Endothelial cell (in vitro differentiated cells): Measurements from ENCODE around the gene PPP1R10. TPM values are rescaled to one million over a fixed set of nuclear protein-coding genes. Genes with fewer than 3 reads are reported as not detected.

Experiments used
- DNase-seq: peaks from one replicate; pipeline ENCODE4 v3.0.0; 2021; ENCODE audit warnings: low spot score
- H3K27ac Mint-ChIP-seq: one replicate; pipeline ENCODE4 v1.8.0; 2021; ENCODE audit warnings: mixed read lengths, inconsistent platforms; ENCODE audit not compliant: unreplicated experiment
- H3K27me3 Mint-ChIP-seq: one replicate; pipeline ENCODE4 v1.8.0; 2021; ENCODE audit warnings: mild to moderate bottlenecking, moderate library complexity, mixed read lengths, inconsistent platforms; ENCODE audit not compliant: unreplicated experiment
- H3K36me3 Mint-ChIP-seq: one replicate; pipeline ENCODE4 v1.8.0; 2021; ENCODE audit warnings: mild to moderate bottlenecking, low read depth, mixed read lengths, inconsistent platforms; ENCODE audit not compliant: unreplicated experiment
- H3K4me1 Mint-ChIP-seq: one replicate; pipeline ENCODE4 v1.8.0; 2021; ENCODE audit warnings: mild to moderate bottlenecking, mixed read lengths, inconsistent platforms; ENCODE audit not compliant: unreplicated experiment
- H3K4me3 Mint-ChIP-seq: one replicate; pipeline ENCODE4 v1.8.0; 2021; ENCODE audit warnings: mild to moderate bottlenecking, mixed read lengths, inconsistent platforms; ENCODE audit not compliant: unreplicated experiment
- H3K9me3 Mint-ChIP-seq: one replicate; pipeline ENCODE4 v1.8.0; 2021; ENCODE audit warnings: mixed read lengths, inconsistent platforms; ENCODE audit not compliant: unreplicated experiment
- CTCF ChIP-seq: fragments of 200-600 bp; sonication (generic); IDR thresholded peaks from one replicate; pipeline ENCODE4 v1.5.0; 2021; ENCODE audit warnings: antibody characterized with exemption; ENCODE audit not compliant: unreplicated experiment
- total RNA-seq: library from RNA; stranded (reverse); fragmentation: NEBNext Ultra II Directional; extraction: Animal tissue kit (Norgen Biotek cat#: 25700); gene quantifications from one replicate; pipeline ENCODE4 v1.2.1, GENCODE V29; 2021; ENCODE audit not compliant: unreplicated experiment

PPP1R10 gene
- total RNA-seq, 1 donor from 2014 or later = 75.8 TPM

DNA sequence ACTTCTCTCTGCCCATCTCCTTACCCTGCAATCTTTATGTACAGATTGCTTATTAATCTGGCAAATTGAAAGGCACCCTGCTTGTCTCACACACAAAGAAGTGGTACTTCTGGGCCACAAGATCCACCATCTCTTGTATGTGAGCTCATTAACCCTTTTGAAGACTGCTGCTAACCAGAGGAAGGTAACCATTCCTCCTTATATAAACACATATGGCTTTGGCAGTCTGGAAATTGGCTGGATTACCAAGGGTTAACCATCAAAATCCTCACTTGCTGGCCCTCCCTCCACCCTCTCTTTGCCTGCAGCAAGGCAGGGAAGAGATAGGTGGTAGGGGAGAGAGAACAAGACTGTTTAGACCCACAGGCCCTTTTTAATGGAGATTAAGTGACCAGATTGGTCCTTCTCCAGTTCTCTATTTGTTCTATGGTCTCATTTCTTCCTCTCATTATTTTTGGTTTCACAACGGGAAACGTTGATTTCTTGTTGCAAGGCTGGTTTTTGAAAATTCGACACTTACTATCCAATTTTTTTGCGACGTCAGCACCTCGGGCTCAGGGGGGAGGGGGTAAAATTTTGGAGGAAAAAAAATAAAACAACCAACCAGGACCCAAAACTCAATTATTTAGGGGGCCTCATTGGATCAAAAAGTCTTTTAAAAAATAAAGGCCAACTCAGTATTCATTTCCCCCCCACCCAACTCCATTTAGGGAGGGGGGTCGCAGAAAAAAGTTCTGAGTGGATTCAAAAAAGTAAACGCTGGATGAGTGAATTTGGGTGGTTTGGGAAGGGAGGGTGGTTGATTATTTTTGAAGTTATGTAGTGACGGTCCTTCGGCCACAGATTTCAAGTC is 859 bp downstream of the PPP1R10 start:
- Mint-ChIP-seq H3K27me3 (peaks cover 20% of the 10 kb centered on the region), H3K4me3 (peak overlapping the region; percentile 99), H3K27ac (peak overlapping the region; percentile 100), H3K4me1 (peaks cover 45% of the 10 kb centered on the region), H3K9me3 (no peaks in the 10 kb centered on the region), H3K36me3 (peaks cover 34% of the 10 kb centered on the region)
- DNase-seq = no peak
- no peak for TF ChIP-seq CTCF

DNA sequence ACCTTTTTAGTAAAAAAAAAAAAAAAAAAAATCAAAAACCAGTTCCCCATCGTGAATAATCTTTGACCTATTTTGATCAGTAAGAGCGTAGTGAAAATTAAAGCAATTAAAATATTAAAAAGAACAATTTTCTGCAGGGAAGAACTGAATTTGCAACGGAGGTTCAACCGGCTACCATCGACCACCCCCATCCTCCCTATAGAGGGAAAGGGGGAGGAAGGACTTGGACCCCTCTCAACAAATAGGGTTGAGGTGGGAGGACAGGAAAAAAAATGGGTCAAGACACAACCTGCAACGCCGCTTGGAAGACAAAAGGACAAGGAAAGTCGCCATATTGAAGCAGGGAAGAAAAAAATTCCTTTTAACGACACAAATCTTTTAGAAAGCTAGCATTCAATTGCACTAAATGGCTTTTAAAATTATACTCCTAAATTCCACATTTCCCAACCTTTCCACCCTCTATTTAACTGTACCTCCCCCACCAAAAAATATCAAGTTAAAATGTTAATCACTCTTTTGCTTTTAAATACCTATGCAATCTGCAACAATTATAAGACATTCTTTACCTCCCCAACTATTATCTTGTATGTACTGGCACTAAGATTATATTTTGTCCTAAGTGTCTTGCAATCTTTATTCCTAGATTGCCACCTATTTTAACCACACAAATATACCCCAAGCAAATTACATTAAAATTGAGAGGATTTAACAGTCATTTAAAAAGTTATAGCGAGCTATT is 1.7 kb downstream of the PPP1R10 start:
- no peak for DNase-seq
- peaks cover 34% of the 10 kb centered on the region for H3K36me3 Mint-ChIP-seq
- peaks cover 20% of the 10 kb centered on the region for H3K27me3 Mint-ChIP-seq
- peak overlapping the region; percentile 100 for H3K27ac Mint-ChIP-seq
- peak overlapping the region; percentile 99 for H3K4me3 Mint-ChIP-seq
- H3K4me1 Mint-ChIP-seq = peaks cover 45% of the 10 kb centered on the region
- H3K9me3 Mint-ChIP-seq = no peaks in the 10 kb centered on the region
- TF ChIP-seq CTCF = no peak

GRCh38 chr6:30614843-30615218 is 2.2 kb downstream of the PPP1R10 start:
- DNase-seq = peak; percentile 69
- Mint-ChIP-seq H3K4me3 (peak overlapping the region; percentile 99), H3K36me3 (peaks cover 34% of the 10 kb centered on the region), H3K4me1 (peaks cover 45% of the 10 kb centered on the region), H3K9me3 (no peaks in the 10 kb centered on the region), H3K27me3 (peaks cover 20% of the 10 kb centered on the region), H3K27ac (peak overlapping the region; percentile 100)
- no peak for TF ChIP-seq CTCF

DNA sequence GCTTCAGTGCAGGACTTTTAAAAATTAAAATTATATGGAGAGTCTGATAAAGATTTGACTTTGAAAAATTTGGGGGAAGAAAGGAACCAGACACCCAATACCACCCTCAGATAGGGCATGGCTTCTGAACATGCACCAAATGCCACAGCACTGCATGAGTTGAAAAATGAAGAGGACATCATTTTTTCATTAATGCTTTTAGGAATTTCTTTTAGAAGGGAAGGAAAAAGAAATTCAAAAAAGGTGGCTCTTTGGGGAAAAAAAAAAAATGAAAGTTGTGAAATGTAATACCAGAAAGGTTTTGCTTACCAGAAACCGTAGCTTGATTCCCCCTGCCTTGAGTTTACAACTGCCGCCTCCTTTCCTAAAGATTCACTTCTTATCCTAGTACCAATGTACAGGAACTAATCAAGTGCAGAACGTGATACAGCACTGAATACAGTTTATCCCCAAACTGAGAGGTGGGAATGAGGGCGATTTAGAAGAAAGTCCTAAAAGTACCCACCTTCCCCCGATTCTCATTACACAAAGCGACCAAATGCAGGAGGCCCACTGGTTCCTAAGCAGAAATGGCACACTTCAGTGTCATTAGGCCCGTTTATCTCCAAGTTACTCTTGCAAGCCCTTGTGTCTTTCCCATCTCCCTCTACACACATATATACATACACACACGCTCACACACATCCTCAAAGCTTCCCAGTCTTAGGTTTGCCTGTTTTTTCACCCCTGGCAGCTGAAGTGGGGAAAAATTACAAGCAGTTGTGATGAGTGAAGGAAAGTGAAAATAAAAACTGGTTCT is 2.8 kb downstream of the PPP1R10 start:
- no peak for DNase-seq
- H3K4me1 Mint-ChIP-seq = peaks cover 43% of the 10 kb centered on the region
- TF ChIP-seq CTCF = no peak
- H3K9me3 Mint-ChIP-seq = no peaks in the 10 kb centered on the region
- H3K4me3 Mint-ChIP-seq = peak overlapping the region; percentile 99
- H3K36me3 Mint-ChIP-seq = peaks cover 34% of the 10 kb centered on the region
- H3K27me3 Mint-ChIP-seq = peaks cover 20% of the 10 kb centered on the region
- H3K27ac Mint-ChIP-seq = peak overlapping the region; percentile 82
